IMR-90 (cell line): ENCODE data around the gene GNAZ. TPM values are rescaled to one million over a fixed set of nuclear protein-coding genes. Genes with fewer than 3 reads are reported as not detected.

ENCODE experiments used
- ATAC-seq: fragments of 200-7000 bp; cut with Tn5 transposase; 2 replicates; pipeline ENCODE4 v1.9.1; 2020; ENCODE audit warnings: low read depth, mild to moderate bottlenecking, moderate library complexity
- BruUV-seq: library from RNA; stranded (reverse); fragments of 400-500 nt; replicated peaks from 2 replicates; lab custom pipeline; 2021; lab: Mats Ljungman, UMichigan
- CTCF ChIA-PET: fragments of 300-600 bp; formaldehyde crosslinking; extraction: SDS; loops from one replicate; lab custom pipeline; 2021; ENCODE audit warnings: antibody characterized with exemption; lab: Yijun Ruan, JAX
- POLR2A ChIA-PET: fragments of 300-600 bp; sonication (Branson Sonifier 250); formaldehyde crosslinking; loops from one replicate; lab custom pipeline; 2022; ENCODE audit warnings: antibody characterized with exemption; ENCODE audit not compliant: unreplicated experiment; lab: Charles Lee
- DNase-seq: peaks from one replicate; pipeline ENCODE4 v3.0.0; 2013
- H2AFZ ChIP-seq: replicated peaks from 2 replicates; pipeline ENCODE3; 2013; ENCODE audit warnings: low read length, mild to moderate bottlenecking; ENCODE audit not compliant: poor library complexity
- H2AK5ac ChIP-seq: 2 replicates; pipeline ENCODE4 v1.6.1; 2013; ENCODE audit warnings: low read depth, low read length, inconsistent platforms
- H2AK9ac ChIP-seq: replicated peaks from 2 replicates; pipeline ENCODE3; 2013; ENCODE audit warnings: mild to moderate bottlenecking, low read depth, low read length, moderate library complexity; ENCODE audit not compliant: poor library complexity
- H2BK120ac ChIP-seq: 2 replicates; pipeline ENCODE4 v1.6.1; 2013; ENCODE audit warnings: low read depth, low read length, inconsistent platforms
- H2BK15ac ChIP-seq: 3 replicates; pipeline ENCODE4 v1.6.1; 2013; ENCODE audit warnings: low read depth, low read length, inconsistent platforms
- H2BK20ac ChIP-seq: 2 replicates; pipeline ENCODE4 v1.6.1; 2013; ENCODE audit warnings: low read depth, mild to moderate bottlenecking, inconsistent platforms, low read length, moderate library complexity
- H2BK5ac ChIP-seq: 2 replicates; pipeline ENCODE4 v1.6.1; 2013; ENCODE audit warnings: mild to moderate bottlenecking, low read depth, low read length, inconsistent platforms; ENCODE audit not compliant: poor library complexity, severe bottlenecking
- H3K14ac ChIP-seq: replicated peaks from 2 replicates; pipeline ENCODE4 v1.6.1; 2013; ENCODE audit warnings: low read depth, low read length, inconsistent platforms
- H3K18ac ChIP-seq: 2 replicates; pipeline ENCODE4 v1.6.1; 2013; ENCODE audit warnings: low read depth, low read length, control low read depth
- H3K23ac ChIP-seq: 2 replicates; pipeline ENCODE4 v1.6.1; 2013; ENCODE audit warnings: low read depth, low read length, inconsistent platforms
- H3K27ac ChIP-seq: 2 replicates; pipeline ENCODE4 v1.5.1; 2013; ENCODE audit warnings: mild to moderate bottlenecking, control low read depth, low read length; ENCODE audit not compliant: insufficient read depth
- H3K27me3 ChIP-seq: 2 replicates; pipeline ENCODE4 v1.6.1; 2013; ENCODE audit warnings: low read length; ENCODE audit not compliant: control insufficient read depth, insufficient read depth
- H3K36me3 ChIP-seq: 2 replicates; pipeline ENCODE4 v1.6.1; 2013; ENCODE audit warnings: low read length, mixed read lengths; ENCODE audit not compliant: control insufficient read depth, insufficient read depth
- H3K4ac ChIP-seq: 2 replicates; pipeline ENCODE4 v1.6.1; 2013; ENCODE audit warnings: low read depth, low read length, inconsistent platforms
- H3K4me1 ChIP-seq: 2 replicates; pipeline ENCODE4 v1.6.1; 2013; ENCODE audit warnings: low read length, mixed read lengths; ENCODE audit not compliant: control insufficient read depth, insufficient read depth
- H3K4me2 ChIP-seq: 2 replicates; pipeline ENCODE4 v1.6.1; 2013; ENCODE audit warnings: low read depth, mild to moderate bottlenecking, control low read depth, low read length, moderate library complexity
- H3K4me3 ChIP-seq: 2 replicates; pipeline ENCODE4 v1.5.1; 2013; ENCODE audit warnings: low read depth, mild to moderate bottlenecking, control low read depth, low read length, moderate library complexity; ENCODE audit not compliant: insufficient read depth
- H3K56ac ChIP-seq: 2 replicates; pipeline ENCODE4 v1.6.1; 2013; ENCODE audit warnings: low read length, inconsistent platforms; ENCODE audit not compliant: insufficient read depth; ENCODE audit errors: extremely low read depth
- H3K79me1 ChIP-seq, 2 experiments: 2 replicates each; pipeline ENCODE4 v1.6.1; 2013; ENCODE audit warnings: low read length in 2 of 2, inconsistent platforms in 1 of 2, low read depth in 1 of 2
- H3K9ac ChIP-seq: 2 replicates; pipeline ENCODE4 v1.6.1; 2013; ENCODE audit warnings: low read depth, low read length, control low read depth
- H3K9me1 ChIP-seq: 2 replicates; pipeline ENCODE4 v1.6.1; 2013; ENCODE audit warnings: low read length, inconsistent platforms; ENCODE audit not compliant: insufficient read depth
- H3K9me3 ChIP-seq: 2 replicates; pipeline ENCODE4 v1.6.1; 2013; ENCODE audit warnings: low read length; ENCODE audit not compliant: control insufficient read depth, insufficient read depth
- H4K20me1 ChIP-seq: 2 replicates; pipeline ENCODE4 v1.6.1; 2013; ENCODE audit warnings: low read length, inconsistent platforms; ENCODE audit not compliant: insufficient read depth
- H4K5ac ChIP-seq: 2 replicates; pipeline ENCODE4 v1.6.1; 2013; ENCODE audit warnings: mild to moderate bottlenecking, low read depth, low read length, control low read depth
- H4K8ac ChIP-seq, 2 experiments: 2 replicates each; pipeline ENCODE4 v1.6.1; 2013; ENCODE audit warnings: low read depth in 2 of 2, low read length in 2 of 2, control low read depth in 1 of 2, inconsistent platforms in 1 of 2
- H4K91ac ChIP-seq: 2 replicates; pipeline ENCODE4 v1.6.1; 2013; ENCODE audit warnings: low read depth, low read length, inconsistent platforms; ENCODE audit not compliant: insufficient read depth
- BHLHE40 ChIP-seq: fragments of 150-350 bp; IDR thresholded peaks from 2 replicates; pipeline ENCODE4 v1.6.1; 2016; ENCODE audit warnings: mild to moderate bottlenecking, low read depth, low read length
- CEBPB ChIP-seq: IDR thresholded peaks from 2 replicates; pipeline ENCODE4 v1.6.1; 2012; ENCODE audit warnings: low read depth, low read length, improper control_type of control experiment
- CHD1 ChIP-seq: IDR thresholded peaks from 2 replicates; pipeline ENCODE4 v1.6.1; 2012; ENCODE audit warnings: low read depth, low read length, improper control_type of control experiment
- FOS ChIP-seq: fragments of 150-350 bp; IDR thresholded peaks from 2 replicates; pipeline ENCODE4 v1.6.1; 2016; ENCODE audit warnings: low read depth, low read length
- MAFK ChIP-seq: IDR thresholded peaks from 2 replicates; pipeline ENCODE4 v1.6.1; 2012; ENCODE audit warnings: low read depth, low read length, improper control_type of control experiment
- MAZ ChIP-seq: IDR thresholded peaks from 2 replicates; pipeline ENCODE4 v1.6.1; 2012; ENCODE audit warnings: low read depth, mild to moderate bottlenecking, low read length, improper control_type of control experiment, moderate library complexity, borderline replicate concordance
- MXI1 ChIP-seq: IDR thresholded peaks from 2 replicates; pipeline ENCODE4 v1.6.1; 2012; ENCODE audit warnings: low read depth, mild to moderate bottlenecking, low read length, moderate library complexity, borderline replicate concordance
- NFE2L2 ChIP-seq: fragments of 150-350 bp; IDR thresholded peaks from 2 replicates; pipeline ENCODE4 v1.6.1; 2016; ENCODE audit warnings: low read depth, mild to moderate bottlenecking, low read length
- POLR2A ChIP-seq: IDR thresholded peaks from 2 replicates; pipeline ENCODE4 v1.6.1; 2012; ENCODE audit warnings: mild to moderate bottlenecking, low read depth, low read length
- RAD21 ChIP-seq: IDR thresholded peaks from 2 replicates; pipeline ENCODE4 v1.6.1; 2012; ENCODE audit warnings: low read length, improper control_type of control experiment
- RCOR1 ChIP-seq: IDR thresholded peaks from 2 replicates; pipeline ENCODE4 v1.6.1; 2012; ENCODE audit warnings: mild to moderate bottlenecking, low read length, improper control_type of control experiment; ENCODE audit not compliant: insufficient replicate concordance
- RFX5 ChIP-seq: IDR thresholded peaks from 2 replicates; pipeline ENCODE4 v1.8.0; 2012; ENCODE audit warnings: low read depth, mild to moderate bottlenecking, low read length, moderate library complexity
- SMC3 ChIP-seq: fragments of 150-350 bp; IDR thresholded peaks from 2 replicates; pipeline ENCODE4 v1.6.1; 2016; ENCODE audit warnings: low read depth, mild to moderate bottlenecking, antibody characterized with exemption, low read length, moderate library complexity
- WGBS, 2 experiments: methylation state at CpG; one replicate each; pipeline versions ENCODE4 v1.1.5 to v1.1.7; 2013; ENCODE audit warnings: missing lambda C conversion rate in 2 of 2; ENCODE audit not compliant: insufficient read length in 1 of 2; ENCODE audit errors: extremely low coverage in 2 of 2; 5-methylcytosine and 5-hydroxymethylcytosine counted together
- dilution Hi-C: fragments of 300-500 bp; cut with HindIII; formaldehyde crosslinking; loops from one replicate; pipeline ENCODE4 v1.14.3; 2018; ENCODE audit warnings: low sequenced_read_pairs; ENCODE audit not compliant: unreplicated experiment
- in situ Hi-C: fragments of 300-500 bp; cut with MboI; formaldehyde crosslinking; loops from 3 replicates; pipeline ENCODE4 v1.14.3; 2019; ENCODE audit warnings: low sequenced_read_pairs, inconsistent platforms, mixed read lengths
- intact Hi-C: fragments of 100-400 bp; cut with micrococcal nuclease; formaldehyde crosslinking; loops from 2 replicates; pipeline ENCODE4 v1.10.0; 2022
- polyA plus RNA-seq, 3 experiments: library from polyadenylated mRNA; depleted of rRNA; stranded (reverse); fragments of >200 nt; gene quantifications; 2 replicates each; pipeline ENCODE4 v1.2.3, GENCODE V29; 2012; ENCODE audit warnings: low replicate concordance in 1 of 3
- total RNA-seq: library from RNA; depleted of rRNA; stranded (reverse); fragments of >200 nt; gene quantifications from 2 replicates; pipeline ENCODE4 v1.2.3, GENCODE V29; 2012
- TF ChIP-seq, protein P1 (sequence below): conservative IDR thresholded peaks from 2 replicates; pipeline ENCODE4 v1.5.1; 2012; ENCODE audit warnings: mild to moderate bottlenecking, low read depth, low read length, improper control_type of control experiment
- TF ChIP-seq, protein P2 (sequence below): fragments of 150-350 bp; IDR thresholded peaks from 2 replicates; pipeline ENCODE4 v1.6.1; 2017; ENCODE audit warnings: mild to moderate bottlenecking, antibody characterized with exemption, low read length, low read depth
- TF ChIP-seq, protein P3 (sequence below): fragments of 150-350 bp; IDR thresholded peaks from 2 replicates; pipeline ENCODE4 v1.6.1; 2016; ENCODE audit warnings: low read depth, mild to moderate bottlenecking, low read length, moderate library complexity, borderline replicate concordance

Gene GNAZ
- total and polyA plus RNA-seq, 2 of the 4 experiments (the other 2 are of a cell fraction), result 1.5 to 2.5 TPM

DNA sequence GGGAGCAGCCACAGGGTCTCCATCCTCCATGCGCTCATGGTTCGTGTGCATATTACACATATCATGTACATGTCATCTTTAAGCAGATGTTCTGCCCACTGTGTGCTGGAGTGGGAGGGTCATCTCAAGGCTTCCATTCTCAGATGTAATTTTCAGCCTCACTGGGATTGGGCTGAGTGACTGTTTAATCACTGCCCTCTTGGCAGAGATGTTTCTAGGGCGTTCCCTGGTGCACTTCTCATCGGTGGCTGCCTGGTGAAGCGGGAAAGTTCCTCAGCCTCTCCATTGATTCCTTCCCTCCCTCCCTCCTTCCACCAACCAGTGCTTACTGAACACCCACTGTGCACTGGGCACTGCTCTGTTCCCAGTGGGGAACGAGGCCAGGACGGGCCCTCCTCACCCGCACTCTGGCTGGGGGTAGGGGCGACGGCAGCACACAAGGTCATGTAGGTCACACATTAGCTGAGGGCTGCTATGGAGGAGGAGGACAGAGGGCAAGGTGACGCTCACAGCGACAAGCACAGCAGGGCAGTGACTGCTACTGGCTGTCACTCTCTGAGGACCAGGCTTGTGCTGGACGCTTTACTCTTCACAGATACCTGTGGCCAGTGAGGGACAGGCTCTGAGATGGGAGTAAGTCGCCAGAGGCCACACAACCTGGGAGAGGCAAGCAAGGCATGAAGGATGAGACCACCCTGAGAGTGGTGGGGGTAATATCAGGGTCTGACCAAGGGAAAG lies 22.9 kb downstream of the GNAZ start:
- POLR2A ChIA-PET, result no interaction called here
- Histone ChIP-seq H2BK5ac (no peak overlapping the region), H2AK5ac (no peak overlapping the region), H3K4me2 (no peak overlapping the region), H2AK9ac (no peak overlapping the region), H4K5ac (no peak overlapping the region), H2BK20ac (no peak overlapping the region), H3K27ac (no peak overlapping the region), H2AFZ (no peak overlapping the region), H2BK120ac (no peak overlapping the region), H4K8ac (no peak overlapping the region), H3K14ac (no peak overlapping the region), H3K4me1 (no peaks in the 10 kb centered on the region), H4K20me1 (no peaks in the 10 kb centered on the region; the same call in 1 of the 2 replicates), H3K79me1 (no peaks in the 10 kb centered on the region), H3K23ac (no peak overlapping the region), H3K4ac (no peak overlapping the region), H3K9me3 (no peaks in the 10 kb centered on the region), H2BK15ac (no peak overlapping the region), H3K36me3 (no peaks in the 10 kb centered on the region), H3K18ac (no peak overlapping the region), H3K9me1 (no peaks in the 10 kb centered on the region), H4K91ac (no peak overlapping the region), H3K9ac (no peak overlapping the region), H3K56ac (no peak overlapping the region), H3K27me3 (no peaks in the 10 kb centered on the region), H3K4me3 (no peak overlapping the region)
- TF ChIP-seq MAFK, result no peak
- TF ChIP-seq, protein P1, sequence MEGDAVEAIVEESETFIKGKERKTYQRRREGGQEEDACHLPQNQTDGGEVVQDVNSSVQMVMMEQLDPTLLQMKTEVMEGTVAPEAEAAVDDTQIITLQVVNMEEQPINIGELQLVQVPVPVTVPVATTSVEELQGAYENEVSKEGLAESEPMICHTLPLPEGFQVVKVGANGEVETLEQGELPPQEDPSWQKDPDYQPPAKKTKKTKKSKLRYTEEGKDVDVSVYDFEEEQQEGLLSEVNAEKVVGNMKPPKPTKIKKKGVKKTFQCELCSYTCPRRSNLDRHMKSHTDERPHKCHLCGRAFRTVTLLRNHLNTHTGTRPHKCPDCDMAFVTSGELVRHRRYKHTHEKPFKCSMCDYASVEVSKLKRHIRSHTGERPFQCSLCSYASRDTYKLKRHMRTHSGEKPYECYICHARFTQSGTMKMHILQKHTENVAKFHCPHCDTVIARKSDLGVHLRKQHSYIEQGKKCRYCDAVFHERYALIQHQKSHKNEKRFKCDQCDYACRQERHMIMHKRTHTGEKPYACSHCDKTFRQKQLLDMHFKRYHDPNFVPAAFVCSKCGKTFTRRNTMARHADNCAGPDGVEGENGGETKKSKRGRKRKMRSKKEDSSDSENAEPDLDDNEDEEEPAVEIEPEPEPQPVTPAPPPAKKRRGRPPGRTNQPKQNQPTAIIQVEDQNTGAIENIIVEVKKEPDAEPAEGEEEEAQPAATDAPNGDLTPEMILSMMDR, result no peak
- TF ChIP-seq, protein P2, sequence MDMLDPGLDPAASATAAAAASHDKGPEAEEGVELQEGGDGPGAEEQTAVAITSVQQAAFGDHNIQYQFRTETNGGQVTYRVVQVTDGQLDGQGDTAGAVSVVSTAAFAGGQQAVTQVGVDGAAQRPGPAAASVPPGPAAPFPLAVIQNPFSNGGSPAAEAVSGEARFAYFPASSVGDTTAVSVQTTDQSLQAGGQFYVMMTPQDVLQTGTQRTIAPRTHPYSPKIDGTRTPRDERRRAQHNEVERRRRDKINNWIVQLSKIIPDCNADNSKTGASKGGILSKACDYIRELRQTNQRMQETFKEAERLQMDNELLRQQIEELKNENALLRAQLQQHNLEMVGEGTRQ, result no peak
- no peak for TF ChIP-seq POLR2A
- TF ChIP-seq NFE2L2, result no peak
- no peak for TF ChIP-seq MXI1
- no peak for TF ChIP-seq MAZ
- no peak for TF ChIP-seq BHLHE40
- TF ChIP-seq FOS, result no peak
- no peak for TF ChIP-seq RCOR1
- no peak for TF ChIP-seq CEBPB
- no peak for TF ChIP-seq SMC3
- TF ChIP-seq RFX5, result no peak
- TF ChIP-seq RAD21, result no peak
- TF ChIP-seq, protein P3, sequence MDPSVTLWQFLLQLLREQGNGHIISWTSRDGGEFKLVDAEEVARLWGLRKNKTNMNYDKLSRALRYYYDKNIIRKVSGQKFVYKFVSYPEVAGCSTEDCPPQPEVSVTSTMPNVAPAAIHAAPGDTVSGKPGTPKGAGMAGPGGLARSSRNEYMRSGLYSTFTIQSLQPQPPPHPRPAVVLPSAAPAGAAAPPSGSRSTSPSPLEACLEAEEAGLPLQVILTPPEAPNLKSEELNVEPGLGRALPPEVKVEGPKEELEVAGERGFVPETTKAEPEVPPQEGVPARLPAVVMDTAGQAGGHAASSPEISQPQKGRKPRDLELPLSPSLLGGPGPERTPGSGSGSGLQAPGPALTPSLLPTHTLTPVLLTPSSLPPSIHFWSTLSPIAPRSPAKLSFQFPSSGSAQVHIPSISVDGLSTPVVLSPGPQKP, result no peak
- no peak for TF ChIP-seq CHD1
- dilution Hi-C loops (no loop called here), intact Hi-C loops (no loop called here), in situ Hi-C loops (no loop called here)
- WGBS, 2 experiments, result 50% methylated on average over 1 of the region's 14 CpGs; no CpG with 5 or more reads in 1 of the 2 experiments
- DNase-seq, result no peak
- no TSS peak for BruUV-seq
- CTCF ChIA-PET, result no interaction called here
- no peak for ATAC-seq
